ENCODE data around the gene SLC16A6.
"Not testable (repeated sequence)": the region's sequence is repeated elsewhere in the genome, so short reads cannot be mapped to it uniquely, and the experiment has no call there.

The SLC16A6 gene

DNA sequence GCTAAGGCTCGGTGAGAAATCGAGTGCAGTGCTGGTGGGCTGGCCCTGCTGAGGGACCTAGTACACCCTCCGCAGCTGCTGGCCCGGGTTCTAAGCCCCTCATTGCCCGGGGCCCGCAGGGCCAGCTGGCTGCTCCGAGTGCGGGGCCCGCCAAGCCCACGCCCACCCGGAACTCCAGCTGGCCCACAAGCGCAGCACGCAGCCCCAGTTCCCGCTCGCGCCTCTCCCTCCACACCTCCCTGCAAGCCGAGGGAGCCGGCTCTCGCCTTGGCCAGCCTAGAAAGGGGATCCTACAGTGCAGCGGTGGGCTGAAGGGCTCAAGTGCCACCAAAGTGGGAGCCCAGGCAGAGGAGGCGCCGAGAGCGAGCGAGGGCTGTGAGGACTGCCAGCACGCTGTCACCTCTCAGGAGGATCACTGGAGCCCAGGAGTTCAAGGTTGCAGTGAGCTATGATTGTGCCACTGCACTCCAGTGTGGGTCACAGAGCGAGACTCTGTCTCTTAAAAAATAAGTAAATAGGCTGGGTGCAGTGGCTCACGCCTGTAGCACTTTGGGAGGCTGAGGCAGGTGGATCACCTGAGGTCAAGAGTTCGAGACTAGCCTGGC is 18.2 kb upstream of the SLC16A6 start:
- DNase-seq (ENCODE audit: low read depth), result not testable (repeated sequence)

DNA sequence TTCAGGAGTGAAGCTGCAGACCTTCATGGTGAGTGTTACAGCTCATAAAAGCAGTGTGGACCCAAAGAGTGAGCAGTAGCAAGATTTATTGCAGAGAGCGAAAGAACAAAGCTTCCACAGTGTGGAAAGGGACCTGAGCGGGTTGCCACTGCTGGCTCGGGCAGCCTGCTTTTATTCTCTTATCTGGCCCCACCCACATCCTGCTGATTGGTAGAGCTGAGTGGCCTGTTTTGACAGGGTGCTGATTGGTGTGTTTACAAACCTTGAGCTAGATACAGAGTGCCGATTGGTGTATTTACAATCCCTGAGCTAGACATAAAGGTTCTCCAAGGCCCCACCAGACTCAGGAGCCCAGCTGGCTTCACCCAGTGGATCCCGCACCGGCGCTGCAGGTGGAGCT is 17.6 kb upstream of the SLC16A6 start:
- not testable (repeated sequence) for DNase-seq (ENCODE audit: low read depth)

DNA sequence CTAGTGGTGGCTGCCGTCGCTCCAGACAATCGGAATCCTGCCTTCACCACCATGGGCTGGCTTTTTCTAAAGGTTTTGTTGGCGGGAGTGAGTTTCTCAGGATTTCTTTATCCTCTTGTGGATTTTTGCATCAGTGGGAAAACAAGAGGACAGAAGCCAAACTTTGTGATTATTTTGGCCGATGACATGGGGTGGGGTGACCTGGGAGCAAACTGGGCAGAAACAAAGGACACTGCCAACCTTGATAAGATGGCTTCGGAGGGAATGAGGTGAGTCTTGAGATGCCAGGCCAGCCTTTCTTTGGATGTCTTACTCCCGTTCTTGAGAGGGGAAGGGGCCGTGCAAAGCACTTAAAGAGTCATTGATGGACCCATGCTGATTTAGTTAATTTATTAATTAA is 16.5 kb upstream of the SLC16A6 start:
- DNase-seq (ENCODE audit: low read depth), result no peak

DNA sequence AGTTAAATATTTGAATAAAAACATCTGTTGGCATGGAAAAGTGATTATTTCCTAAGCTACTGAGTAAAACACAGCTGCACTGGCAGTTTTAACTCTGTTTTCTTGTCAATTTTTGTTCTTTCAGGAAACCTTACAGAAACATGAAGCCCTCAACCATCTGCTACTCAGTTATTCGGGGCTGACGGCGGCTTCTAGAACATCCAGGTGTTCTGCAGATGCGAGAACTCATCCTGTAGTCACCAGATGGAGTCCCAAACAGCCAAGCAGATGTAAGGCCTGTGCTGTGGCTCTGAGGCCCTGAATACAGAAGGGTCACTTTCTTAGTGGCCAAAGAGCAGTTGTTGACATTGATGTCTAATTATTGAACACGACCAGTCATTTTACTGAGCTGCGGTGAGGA is 15.9 kb upstream of the SLC16A6 start:
- DNase-seq (ENCODE audit: low read depth), result no peak

DNA sequence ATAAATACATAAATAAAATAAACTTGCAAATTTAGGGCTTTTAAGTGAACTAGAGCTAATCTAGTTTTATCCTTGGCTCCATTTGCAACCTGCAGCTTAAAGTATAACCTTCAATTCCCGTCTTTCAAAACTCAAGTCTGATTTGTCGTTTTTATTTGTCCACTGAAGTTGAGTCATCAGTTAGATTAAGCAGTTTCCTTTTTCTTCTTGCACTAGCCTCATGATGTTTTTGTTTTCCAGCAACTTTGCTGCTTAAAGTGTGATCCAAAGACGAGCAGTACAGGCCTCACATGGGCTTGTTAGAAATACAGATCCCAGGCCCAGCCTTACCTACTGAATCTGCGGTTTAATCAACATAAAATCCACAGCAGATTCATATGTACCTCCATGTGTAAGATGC is 14.2 kb upstream of the SLC16A6 start:
- DNase-seq (ENCODE audit: low read depth), result no peak

DNA sequence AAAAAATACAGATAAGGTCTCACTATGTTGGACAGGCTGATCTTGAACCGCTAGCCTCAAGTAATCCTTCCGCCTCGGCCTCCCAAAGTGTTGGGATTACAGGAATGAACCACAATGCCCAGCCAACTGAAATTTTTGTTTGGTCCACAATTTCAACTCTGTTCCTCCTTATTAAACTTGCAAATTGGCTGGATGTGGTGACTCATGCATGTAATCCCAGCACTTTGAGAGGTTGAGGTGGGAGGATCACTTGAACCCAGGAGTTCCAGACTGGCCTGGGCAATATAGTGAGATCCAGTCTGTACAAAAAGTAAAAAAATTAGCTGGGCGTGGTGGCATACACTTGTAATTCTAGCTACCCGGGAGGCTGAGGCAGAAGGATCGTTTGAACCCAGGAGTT is 13.8 kb upstream of the SLC16A6 start:
- no peak for DNase-seq (ENCODE audit: low read depth)

DNA sequence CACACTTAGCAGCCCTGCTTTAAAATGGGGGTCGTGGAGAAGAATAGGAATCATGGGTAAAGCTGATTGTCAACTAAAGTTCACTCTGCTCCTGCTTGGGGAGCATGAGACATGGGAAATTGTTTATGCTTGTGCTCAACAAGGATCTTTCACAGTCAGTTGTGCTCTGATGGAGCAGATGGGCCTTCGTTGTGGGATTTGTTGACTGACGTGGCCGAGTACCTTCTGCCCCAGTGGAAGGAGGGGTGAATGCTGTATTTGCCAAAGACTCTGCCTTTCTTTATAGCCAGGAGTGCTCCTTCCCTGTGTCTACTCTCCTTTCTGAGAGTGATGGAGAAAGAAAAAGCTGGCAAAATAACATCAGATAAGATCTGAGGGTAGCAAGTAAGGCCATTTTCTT is 11.7 kb upstream of the SLC16A6 start:
- DNase-seq (ENCODE audit: low read depth), result no peak

DNA sequence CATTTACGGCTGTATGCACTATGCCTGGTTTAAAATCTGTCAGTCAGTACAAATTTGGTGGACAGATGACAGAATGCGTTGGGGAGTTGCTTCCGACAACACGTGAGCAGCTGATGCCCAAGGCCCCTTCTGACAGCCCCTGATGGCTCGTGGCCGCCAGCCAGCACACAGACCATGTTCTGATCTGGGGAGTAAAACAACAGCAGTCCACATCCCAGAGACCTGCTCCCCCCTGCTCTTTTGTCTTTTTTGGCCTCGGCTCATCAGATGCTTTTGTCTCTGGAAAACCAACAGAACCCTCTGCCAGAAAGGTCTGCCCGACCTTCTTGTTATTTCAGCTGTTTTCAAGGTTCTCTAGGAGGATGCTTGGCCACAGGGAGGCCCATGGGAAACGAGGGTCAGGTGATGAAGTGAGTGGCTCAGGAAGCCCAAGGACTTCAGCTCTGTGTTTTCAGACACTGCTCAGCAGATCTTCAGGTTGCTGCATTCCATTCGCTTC is 11.2 kb upstream of the SLC16A6 start:
- no peak for DNase-seq (ENCODE audit: low read depth)

DNA sequence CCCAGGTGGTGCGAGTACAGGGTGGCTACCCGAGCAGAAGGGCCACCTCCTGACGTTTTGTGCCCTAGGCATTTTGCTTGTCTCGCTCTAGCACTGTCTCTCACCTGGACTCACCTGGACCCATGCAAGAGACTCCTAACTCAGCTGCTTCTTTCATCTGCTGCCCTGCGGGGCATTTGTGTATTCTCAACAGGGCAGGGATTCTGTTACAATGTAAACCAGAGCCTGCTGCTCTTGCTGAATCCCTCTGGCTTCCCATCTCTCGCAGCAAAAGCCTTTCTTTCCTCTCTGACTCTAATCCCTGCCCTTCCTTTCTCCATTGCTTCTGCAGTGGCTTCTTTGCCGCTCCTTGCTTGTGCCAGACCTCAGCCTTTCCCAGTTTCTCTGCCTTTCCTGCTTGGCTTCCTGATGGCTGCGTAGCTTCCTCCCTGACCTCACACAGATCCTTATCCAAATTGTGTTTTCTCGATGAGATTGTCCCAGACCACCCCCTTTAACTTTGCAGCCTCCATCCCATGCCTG is 10.6 kb upstream of the SLC16A6 start:
- DNase-seq (ENCODE audit: low read depth), result no peak

DNA sequence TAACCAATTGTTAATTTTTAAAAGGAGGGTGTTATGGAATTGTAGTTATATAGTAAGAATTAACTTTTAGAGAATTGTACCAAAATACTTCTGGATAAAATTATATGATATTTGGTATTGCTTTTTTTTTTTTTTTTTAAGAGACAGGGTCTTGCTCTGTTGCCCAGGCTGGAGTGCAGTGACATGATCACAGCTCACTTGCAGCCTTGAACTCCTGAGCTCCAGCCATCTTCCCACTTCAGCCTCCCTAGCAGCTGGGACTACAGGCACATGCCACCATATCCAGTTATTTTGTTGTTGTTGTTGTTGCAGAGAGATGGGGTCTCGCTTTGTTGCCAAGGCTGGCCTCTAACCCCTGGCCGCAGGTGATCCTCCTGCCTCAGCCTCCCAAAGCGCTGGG is 8.9 kb upstream of the SLC16A6 start:
- DNase-seq (ENCODE audit: low read depth), result no peak

DNA sequence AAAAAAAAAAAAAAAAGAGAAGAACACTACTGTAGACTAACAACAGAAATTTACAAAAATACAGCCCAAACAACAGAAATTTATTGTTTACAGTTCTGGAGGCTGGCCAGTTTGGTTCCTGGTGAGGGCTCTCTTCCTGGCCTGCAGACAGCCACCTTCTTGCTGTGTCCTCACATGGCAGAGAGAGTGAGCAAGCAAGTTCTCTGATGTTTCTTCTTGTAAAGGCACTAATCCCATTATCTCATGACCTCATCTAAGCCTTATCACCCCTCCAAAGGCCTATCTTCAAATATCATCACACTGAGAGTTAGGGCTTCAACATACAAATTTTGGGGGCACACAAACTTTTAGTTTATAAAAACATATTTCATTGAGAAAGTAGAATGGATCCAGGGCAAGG is 7.7 kb upstream of the SLC16A6 start:
- DNase-seq (ENCODE audit: low read depth), result no peak

DNA sequence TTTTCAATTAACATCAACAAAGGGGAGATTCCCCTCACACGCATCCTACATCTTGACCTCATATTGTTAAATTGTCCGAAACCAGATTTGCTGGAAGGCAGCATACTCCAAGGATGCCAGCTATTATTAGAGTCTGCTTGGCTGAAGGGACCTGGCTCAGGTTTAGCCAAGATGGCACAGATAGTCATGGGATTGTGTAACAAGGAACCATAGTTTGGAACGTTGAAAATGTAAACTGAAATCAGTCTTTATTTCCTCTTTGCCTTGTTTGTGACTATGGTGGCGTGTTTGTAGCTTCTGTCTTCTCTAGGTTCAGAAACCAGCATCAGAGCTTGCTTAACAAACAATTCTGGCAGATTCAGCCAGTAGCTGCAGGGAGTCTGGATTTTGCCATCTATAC is 6.3 kb upstream of the SLC16A6 start:
- DNase-seq (ENCODE audit: low read depth), result no peak

DNA sequence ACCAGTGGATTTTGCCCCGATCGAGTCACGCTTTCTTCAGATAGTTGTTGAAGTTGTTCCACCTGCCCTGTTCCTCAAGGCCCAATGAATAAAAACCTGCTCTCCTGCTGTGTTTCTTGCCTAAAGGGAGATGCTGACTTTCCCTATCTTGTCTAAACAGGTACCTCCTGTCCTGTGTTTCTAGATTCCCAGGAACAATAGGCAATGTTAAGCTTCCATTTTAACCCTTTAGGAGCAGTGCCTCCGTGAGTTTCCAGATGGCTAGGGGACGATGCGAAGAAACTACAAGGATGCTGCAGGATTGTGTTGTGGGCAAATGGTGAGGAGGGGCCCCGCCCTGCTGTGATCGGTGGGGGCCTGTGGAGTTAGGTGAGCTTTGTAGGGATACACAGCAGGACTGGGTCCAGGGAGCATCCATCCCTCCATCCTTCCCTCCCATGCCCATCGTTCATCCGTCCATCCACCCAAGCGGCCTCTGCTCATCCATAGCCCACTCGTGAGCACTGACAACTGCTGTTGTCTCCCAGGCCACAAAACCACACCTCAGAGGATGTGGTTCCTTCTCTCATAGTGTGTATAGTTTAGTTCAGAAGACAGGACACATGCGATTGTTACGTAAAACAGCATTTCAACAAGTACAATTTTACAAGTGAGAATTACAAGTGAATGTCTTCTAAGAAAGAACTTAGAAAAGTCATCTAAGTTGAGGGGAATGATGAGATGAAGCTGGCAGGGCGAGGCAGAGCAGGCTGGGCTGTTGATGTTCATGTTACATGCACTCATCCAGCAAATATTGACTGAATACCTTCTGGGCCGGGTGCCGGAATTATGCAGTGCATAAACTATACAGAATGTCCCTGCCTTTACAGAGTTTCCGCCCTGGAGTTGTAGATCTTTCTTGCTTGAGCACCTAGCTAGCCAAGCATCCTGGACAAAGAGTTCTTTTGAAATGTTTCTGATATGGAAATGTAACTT is 5.6 kb upstream of the SLC16A6 start:
- no peak for DNase-seq (ENCODE audit: low read depth)

DNA sequence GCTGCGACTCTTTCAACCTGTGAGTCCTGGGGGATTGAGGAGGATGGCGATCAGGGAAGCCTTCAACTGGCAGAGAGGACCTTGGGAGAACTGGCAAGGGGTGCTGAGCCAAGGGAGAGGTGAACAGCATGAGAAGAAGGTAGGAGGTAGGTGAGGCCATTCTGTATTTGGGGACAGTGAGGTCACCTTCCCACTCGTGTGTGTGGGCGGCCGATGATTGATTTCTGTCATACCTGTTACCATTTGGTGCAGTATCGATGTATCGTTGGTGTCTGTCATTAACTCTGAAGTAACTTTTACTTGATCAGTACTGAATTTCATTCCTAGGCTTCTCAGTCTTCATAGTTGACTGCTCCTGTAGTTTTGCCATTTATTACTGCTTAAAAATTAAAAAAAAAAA is 4.2 kb upstream of the SLC16A6 start:
- DNase-seq (ENCODE audit: low read depth), result no peak

DNA sequence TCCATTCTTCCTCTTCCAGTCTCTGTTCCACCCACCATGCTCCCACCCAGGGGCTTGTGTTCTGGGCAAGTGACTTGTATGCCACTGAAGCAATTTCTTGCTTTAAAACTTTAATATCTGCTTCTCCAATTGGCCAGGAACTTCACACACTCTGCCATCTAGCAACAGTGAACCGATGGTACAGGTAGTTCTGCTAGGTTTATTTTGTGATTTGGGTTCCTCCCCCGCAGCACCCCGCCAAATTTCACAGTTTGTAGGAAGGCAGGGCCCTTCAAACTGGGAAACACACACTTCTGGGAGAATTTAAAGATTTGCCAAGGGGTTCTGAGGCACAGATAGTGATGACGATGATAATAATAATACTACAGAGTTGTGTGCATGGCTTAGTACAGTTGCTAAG is 3.7 kb upstream of the SLC16A6 start:
- no peak for DNase-seq (ENCODE audit: low read depth)

DNA sequence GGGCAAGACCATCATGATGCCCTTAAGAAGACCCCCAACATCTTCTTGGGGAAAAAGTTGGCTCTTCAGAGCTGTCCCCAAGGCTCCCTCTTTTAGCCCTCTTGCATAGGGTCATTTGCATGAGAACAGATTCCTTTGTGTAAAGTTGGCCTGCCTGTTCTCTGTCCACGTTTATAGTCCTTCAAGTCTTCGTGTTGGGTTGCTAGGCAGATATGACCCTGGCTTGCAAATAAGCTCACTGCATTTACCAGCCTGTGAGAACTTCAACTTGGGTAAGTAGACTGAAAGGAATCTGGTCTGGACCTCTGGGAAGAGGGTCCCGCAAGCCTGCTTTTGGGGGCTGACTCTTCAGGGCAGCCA is 3.2 kb upstream of the SLC16A6 start:
- no peak for DNase-seq (ENCODE audit: low read depth)

DNA sequence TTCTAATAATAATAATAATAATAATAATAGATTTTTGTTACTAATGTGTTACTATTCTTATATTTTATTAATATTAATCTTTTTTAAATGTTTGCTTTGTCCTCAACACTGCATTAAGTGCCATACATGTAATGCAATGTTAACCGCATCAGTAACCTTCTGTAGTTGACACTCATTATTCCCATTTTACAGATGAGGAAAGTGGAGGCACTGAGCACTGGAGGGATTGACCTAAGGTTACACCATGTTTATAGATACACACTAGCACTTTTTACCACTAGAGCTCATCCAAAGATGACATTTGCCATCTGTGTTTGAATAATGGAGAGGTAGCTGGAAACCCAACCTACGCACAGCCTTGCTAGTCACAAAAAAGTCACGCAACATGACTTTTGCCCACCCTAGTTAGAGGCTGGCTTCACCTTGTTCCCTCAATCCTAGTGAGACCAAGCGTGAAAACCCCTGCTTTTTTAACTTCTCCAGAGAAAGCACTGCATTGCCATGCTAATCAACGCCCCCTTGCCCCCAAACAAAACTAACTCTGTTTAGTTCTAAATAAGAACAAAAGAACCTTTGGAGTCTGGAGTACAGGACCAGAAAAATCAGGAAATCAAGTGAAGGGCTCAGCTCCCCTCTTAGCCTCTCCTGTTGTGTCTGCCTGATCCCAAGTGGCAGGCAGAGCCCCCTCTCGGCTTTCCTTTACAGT is 2.7 kb upstream of the SLC16A6 start:
- no peak for DNase-seq (ENCODE audit: low read depth)

DNA sequence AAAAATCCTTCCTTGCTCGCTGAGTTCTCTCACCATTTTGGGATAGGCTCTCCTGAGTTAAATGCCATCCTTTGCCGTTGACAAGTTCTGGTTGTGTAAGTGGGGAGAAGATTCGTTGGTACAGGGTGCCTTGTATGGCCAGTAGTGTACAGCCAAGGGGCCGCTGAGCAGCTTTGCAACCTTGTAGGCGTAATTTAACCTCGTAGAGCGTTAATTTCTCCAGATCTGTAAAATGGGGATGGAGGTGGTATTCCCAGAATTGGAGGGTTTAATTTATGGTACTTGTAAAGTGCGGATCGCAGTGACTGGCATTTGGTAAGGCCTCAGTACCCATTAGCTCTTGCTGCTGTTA is 1.7 kb upstream of the SLC16A6 start:
- no peak for DNase-seq (ENCODE audit: low read depth)

DNA sequence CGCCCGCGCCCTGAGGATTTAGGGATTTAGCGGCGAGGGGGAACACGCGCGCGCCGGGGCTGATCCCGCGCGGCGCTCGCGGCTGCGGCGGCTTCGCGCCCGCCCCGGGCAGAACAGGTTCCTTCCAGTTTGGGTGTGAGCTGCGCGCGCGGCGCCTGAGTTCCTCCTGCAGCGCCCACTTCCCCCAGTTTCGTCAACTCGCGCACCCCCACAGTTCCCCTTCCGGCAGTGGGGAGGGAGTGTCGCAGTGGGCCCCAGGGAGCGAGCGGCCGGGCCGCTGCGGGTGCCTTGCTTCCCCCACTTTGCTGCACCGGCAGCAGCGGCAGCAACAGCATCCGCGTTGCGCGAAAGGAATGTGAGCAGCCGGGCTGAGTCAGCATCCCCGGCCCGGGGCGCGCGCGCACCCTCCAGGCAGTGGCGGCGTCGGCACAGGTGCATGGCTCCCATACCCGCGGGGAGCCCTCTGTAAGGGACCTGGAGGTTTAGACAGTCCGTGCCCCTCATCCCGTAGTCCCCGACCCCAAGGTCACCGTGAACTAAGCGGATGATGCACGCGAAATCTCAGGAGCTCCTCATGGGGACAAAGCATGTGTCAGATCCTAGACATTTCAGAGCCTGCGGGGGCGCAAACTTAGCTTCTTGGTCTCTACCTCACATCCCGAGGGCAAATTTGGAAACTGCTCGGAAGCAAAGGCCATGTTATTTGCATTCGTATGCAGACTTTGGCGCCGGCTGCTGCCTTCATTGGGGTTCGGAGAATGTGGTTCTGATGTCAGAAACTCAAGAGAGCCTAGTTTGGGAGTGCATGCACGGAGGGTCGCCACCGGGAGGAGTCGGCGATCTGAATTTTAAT is 1.1 kb upstream of the SLC16A6 start:
- no peak for DNase-seq (ENCODE audit: low read depth)

DNA sequence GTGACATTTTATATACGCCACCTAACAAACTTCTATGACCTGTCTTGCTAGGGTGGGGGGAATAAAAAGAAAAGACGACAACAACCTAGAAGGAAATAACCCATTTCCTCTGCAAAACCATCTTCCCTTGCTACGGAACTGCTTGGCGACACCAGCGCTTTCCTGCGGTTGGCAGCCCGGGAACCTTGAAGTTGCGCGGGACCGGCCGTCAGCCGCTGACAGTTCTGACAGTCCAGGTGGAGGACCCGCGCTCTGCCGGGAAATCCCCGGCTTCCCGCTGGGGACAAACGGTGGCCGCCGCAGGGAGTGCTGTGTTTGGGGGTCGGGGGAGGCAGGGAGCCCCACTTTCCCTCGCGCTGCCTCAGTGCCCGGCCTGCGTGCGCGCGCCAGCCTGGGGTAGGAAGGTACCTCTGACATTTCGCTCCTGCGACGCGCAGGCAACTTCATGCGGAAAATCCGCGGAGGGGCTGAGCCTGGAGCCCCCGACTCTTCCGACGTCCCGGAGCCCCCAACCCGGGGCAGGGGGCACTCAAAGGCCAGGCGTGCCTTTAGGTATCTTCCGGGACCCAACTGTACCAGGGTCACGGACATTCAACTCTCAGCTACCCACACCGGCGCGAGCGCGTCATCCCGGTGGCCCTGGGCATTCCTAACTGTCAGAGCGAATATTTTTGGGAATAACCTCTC is 516 bp downstream of the SLC16A6 start:
- no peak for DNase-seq (ENCODE audit: low read depth)

DNA sequence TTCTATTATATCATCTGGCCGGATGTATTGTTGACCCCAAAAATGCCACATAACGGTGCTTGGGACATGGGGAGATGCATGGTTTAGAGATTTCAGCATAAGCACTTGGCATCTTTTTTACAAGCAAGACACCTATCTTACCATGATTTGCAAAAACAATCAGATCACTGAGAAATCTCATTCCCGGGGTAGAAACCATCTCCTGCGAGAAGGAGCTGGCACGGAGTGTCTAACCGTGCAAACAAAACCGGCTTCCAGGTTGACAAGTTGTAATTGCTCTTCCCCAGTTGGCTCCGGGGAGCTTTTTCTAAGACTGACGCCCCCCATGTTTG is 1.0 kb downstream of the SLC16A6 start:
- DNase-seq (ENCODE audit: low read depth), result no peak

Data from GM04503 (cell line).